Spleen (tissue), 11 donors: ENCODE results near the gene PPP1R14B. TPM values are rescaled to one million over a fixed set of nuclear protein-coding genes. Genes with fewer than 3 reads are reported as not detected.

Experiments
- DNase-seq: peaks from one replicate; pipeline ENCODE4 v3.0.0-alpha.2; 2020
- H3K27ac ChIP-seq, 8 donors: fragments of 200-600 bp; sonication (generic) in 7 of 8; 1 replicate in 4 of 8; 2 replicates in 4 of 8; pipeline versions ENCODE4 v1.5.0 to v1.8.0; 2016 to 2021; ENCODE audit warnings: inconsistent platforms in 4 of 8, mild to moderate bottlenecking in 4 of 8, moderate library complexity in 1 of 8
- H3K27me3 ChIP-seq, 7 donors: fragments of 200-600 bp; sonication (generic) in 6 of 7; replicated peaks in 1 of 7; 1 replicate in 4 of 7; 2 replicates in 3 of 7; pipeline versions ENCODE4 v1.5.0 to v1.8.0; 2016 to 2021; ENCODE audit warnings: inconsistent platforms in 3 of 7, mild to moderate bottlenecking in 1 of 7
- H3K36me3 ChIP-seq, 6 donors: fragments of 200-600 bp; sonication (generic) in 5 of 6; 1 replicate in 4 of 6; 2 replicates in 2 of 6; pipeline versions ENCODE4 v1.5.0 to v1.8.0; 2016 to 2021; ENCODE audit warnings: inconsistent platforms in 2 of 6
- H3K4me1 ChIP-seq, 6 donors: fragments of 200-600 bp; sonication (generic) in 5 of 6; 1 replicate in 3 of 6; 2 replicates in 3 of 6; pipeline versions ENCODE4 v1.5.0 to v1.8.0; 2016 to 2021; ENCODE audit warnings: inconsistent platforms in 3 of 6
- H3K4me3 ChIP-seq, 8 donors: fragments of 200-600 bp; sonication (generic) in 7 of 8; 1 replicate in 4 of 8; 2 replicates in 4 of 8; pipeline versions ENCODE4 v1.5.0 to v1.8.0; 2016 to 2021; ENCODE audit warnings: inconsistent platforms in 4 of 8, mild to moderate bottlenecking in 4 of 8, moderate library complexity in 2 of 8
- H3K9me3 ChIP-seq, 8 donors: fragments of 200-600 bp; sonication (generic) in 7 of 8; 1 replicate in 4 of 8; 2 replicates in 4 of 8; pipeline versions ENCODE4 v1.5.0 to v1.8.0; 2016 to 2021; ENCODE audit warnings: inconsistent platforms in 4 of 8
- POLR2A ChIP-seq, 3 donors: fragments of 450-650 bp; IDR thresholded peaks; one replicate each; pipeline ENCODE4 v1.5.1; 2017; ENCODE audit warnings: antibody characterized with exemption in 3 of 3, mild to moderate bottlenecking in 1 of 3
- POLR2AphosphoS5 ChIP-seq, 3 donors: sonication (generic); formaldehyde crosslinking; IDR thresholded peaks; one replicate each; pipeline ENCODE4 v1.5.1; 2017; ENCODE audit warnings: antibody characterized with exemption in 3 of 3
- WGBS, 5 donors: extraction: QIAGEN DNeasy Blood & Tissue Kit in 3 of 5; methylation state at CpG; one replicate each; pipeline versions ENCODE4 v1.1.5 to v1.1.7; 2013 to 2018; 5-methylcytosine and 5-hydroxymethylcytosine counted together
- intact Hi-C: fragments of 100-400 bp; cut with DNase I; formaldehyde crosslinking; loops from one replicate; pipeline ENCODE4 v1.15.0; 2023; ENCODE audit warnings: low total_unique reads
- polyA plus RNA-seq, 3 donors: library from polyadenylated mRNA; stranded (reverse); fragments of 200-250 nt; gene quantifications; one replicate each; pipeline ENCODE4 v1.2.1, GENCODE V29; 2013
- total RNA-seq, 7 donors: library from RNA; depleted of rRNA in 3 of 7; stranded (reverse); fragments of >200 nt in 3 of 7; fragmentation: NEBNext Ultra II Directional in 4 of 7; extraction: Animal tissue kit (Norgen Biotek cat#: 25700) in 4 of 7; gene quantifications; one replicate each; pipeline versions ENCODE4 v1.1.0 to v1.2.1, GENCODE V29; 2016 to 2021
- TF ChIP-seq, protein P1 (sequence below), 11 experiments: fragments of 200-600 bp in 7 of 11; fragments of 450-650 bp in 4 of 11; sonication (generic) in 4 of 11; IDR thresholded peaks in 8 of 11; conservative IDR thresholded peaks in 3 of 11; 1 replicate in 7 of 11; 2 replicates in 4 of 11; pipeline versions ENCODE4 v1.4.0 to v1.8.0; 2016 to 2021; ENCODE audit warnings: antibody characterized with exemption in 11 of 11, inconsistent platforms in 4 of 11, mild to moderate bottlenecking in 1 of 11
- donor health status: healthy with polysubstance abuse.
- donor health status: DM: no; HTN: no; CAD: no; lungs with moderate emphysema.
- donor health status: DM: no; HTN: no; CAD: no.
- donor health status: Bipolar disorder and iron deficiency.
- donor health status: healthy.
- donor health status: DM: no; HTN: no; CAD: no.
- donor health status: DM: yes; HTN: yes; CAD: no.

Gene PPP1R14B
- total and polyA plus RNA-seq, 10 donors, result 47.6 to 190 (median 83.6) TPM

DNA sequence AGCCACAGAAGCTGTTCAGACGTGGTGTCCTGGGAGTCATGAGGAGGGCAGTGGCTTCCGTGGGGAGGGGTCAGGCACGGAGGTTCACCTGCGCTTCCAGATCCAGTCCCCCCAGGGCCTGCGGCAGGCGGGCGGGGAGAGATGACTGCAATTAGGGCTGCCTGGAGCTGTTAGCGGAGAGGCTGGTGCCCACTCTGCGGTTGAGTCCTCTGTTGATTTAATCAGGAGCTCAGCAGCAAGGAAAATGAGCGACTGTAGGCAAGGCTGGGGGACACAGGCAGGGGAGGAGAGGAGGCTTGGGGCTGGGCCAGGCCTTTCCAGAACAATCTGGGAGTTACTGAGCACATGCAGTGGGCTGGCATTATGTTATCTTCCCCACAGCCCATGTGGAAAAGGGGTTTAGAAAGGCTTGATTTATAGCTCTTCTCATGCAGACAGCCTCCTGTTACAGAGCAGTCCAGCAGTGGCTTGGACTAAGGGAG, 17.7 kb upstream of the PPP1R14B start:
- Histone ChIP-seq H3K4me1 (peaks cover 22 to 34% (median 27%) of the 10 kb centered on the region in 6 donors), H3K27me3 (no peaks in the 10 kb centered on the region), H3K9me3 (no peaks in the 10 kb centered on the region), H3K27ac (no peak overlapping the region), H3K4me3 (no peak overlapping the region), H3K36me3 (peaks cover 0 to 82% (median 48%) of the 10 kb centered on the region in 6 donors)
- intact Hi-C loops, result no loop called here
- no peak for DNase-seq
- TF ChIP-seq, protein P1, sequence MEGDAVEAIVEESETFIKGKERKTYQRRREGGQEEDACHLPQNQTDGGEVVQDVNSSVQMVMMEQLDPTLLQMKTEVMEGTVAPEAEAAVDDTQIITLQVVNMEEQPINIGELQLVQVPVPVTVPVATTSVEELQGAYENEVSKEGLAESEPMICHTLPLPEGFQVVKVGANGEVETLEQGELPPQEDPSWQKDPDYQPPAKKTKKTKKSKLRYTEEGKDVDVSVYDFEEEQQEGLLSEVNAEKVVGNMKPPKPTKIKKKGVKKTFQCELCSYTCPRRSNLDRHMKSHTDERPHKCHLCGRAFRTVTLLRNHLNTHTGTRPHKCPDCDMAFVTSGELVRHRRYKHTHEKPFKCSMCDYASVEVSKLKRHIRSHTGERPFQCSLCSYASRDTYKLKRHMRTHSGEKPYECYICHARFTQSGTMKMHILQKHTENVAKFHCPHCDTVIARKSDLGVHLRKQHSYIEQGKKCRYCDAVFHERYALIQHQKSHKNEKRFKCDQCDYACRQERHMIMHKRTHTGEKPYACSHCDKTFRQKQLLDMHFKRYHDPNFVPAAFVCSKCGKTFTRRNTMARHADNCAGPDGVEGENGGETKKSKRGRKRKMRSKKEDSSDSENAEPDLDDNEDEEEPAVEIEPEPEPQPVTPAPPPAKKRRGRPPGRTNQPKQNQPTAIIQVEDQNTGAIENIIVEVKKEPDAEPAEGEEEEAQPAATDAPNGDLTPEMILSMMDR (IDR thresholded peaks at IDR 0.05 in 8 of 11, conservative IDR thresholded peaks at IDR 0.05 in 3 of 11), result no peak
- TF ChIP-seq POLR2AphosphoS5 (IDR thresholded peaks at IDR 0.05), result no peak
- no peak for TF ChIP-seq POLR2A (IDR thresholded peaks at IDR 0.05)
- 92 to 98% (median 95%) methylated on average over 5 to 10 of the region's 10 CpGs for WGBS, 5 donors

DNA sequence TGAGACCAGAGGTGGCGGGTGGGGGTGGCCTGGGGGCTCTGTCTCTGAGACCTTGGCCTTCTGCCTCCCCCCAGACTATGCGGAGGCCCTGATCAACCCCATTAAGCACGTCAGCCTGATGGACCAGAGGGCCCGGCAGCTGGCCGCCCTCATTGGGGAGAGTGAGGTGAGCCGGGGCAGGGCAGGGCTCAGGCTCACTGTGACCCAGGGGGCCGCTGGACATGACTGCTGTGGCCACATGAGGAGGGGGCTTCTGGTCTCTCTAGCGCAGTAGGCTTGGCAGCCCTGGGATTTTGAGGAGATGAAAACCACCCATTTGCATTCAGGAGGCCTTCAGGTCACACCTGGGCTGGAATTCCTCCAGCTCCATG, 17.2 kb upstream of the PPP1R14B start:
- H3K4me3 ChIP-seq, result no peak overlapping the region
- peaks cover 0 to 87% (median 53%) of the 10 kb centered on the region in 6 donors for H3K36me3 ChIP-seq
- no peak overlapping the region for H3K27ac ChIP-seq
- intact Hi-C loops, result no loop called here
- no peaks in the 10 kb centered on the region for H3K27me3 ChIP-seq
- TF ChIP-seq POLR2AphosphoS5 (IDR thresholded peaks at IDR 0.05) (no peak), POLR2A (IDR thresholded peaks at IDR 0.05) (no peak)
- TF ChIP-seq, protein P1 (IDR thresholded peaks at IDR 0.05 in 8 of 11, conservative IDR thresholded peaks at IDR 0.05 in 3 of 11), result no peak
- H3K4me1 ChIP-seq, result peaks cover 21 to 30% (median 25%) of the 10 kb centered on the region in 6 donors
- H3K9me3 ChIP-seq, result no peaks in the 10 kb centered on the region
- 91 to 97% (median 96%) methylated on average over 3 to 8 of the region's 8 CpGs for WGBS, 5 donors
- DNase-seq, result no peak

DNA sequence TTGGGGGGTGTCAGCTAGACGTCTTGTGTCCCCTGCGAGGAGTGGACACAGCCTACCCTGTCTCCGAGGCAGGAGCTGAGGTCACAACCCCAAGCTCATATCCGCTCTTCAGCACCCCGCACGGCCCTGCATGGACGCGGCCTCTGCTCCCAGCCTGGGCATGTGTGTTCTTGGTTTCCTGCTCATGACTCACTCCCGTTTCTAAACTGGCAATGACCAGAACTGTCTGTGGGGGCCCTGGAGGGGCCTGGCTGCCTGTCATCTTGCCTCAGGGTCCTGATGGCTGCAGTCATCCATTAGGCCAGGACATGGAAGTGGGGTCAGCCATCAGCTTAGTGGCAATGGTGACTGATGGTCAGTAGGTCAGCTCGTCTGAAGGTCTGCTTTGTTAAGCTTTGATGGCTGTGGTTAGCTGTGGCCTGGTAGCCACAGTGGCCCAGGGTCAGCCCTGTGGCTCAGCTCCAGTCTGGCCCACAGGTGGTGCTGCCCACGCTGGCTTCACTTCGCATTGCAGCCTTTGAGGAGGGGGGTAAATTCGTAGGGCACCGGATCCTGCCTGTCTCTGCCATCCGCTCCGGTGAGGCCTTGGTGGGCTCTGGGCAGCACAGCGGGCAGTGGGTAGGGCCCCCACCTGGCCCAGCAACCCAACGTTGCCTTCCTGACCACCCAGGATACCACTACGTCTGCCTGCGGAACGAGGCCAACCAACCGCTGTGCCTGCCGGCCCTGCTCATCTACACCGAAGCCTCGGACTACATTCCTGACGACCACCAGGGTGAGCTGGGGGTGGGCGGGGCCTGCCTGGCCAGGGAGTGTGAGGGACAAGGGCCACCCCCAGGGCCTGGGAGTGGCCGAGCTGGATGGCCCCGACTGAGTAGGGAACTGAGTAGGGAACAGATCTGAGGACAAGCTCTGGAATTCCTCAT, 16.5 kb upstream of the PPP1R14B start:
- 87 to 90% (median 88%) methylated on average over 26 to 29 of the region's 29 CpGs for WGBS, 5 donors
- Histone ChIP-seq H3K9me3 (no peaks in the 10 kb centered on the region), H3K4me3 (no peak overlapping the region), H3K36me3 (peaks cover 0 to 94% (median 59%) of the 10 kb centered on the region in 6 donors), H3K27me3 (no peaks in the 10 kb centered on the region), H3K4me1 (peaks cover 14 to 23% (median 19%) of the 10 kb centered on the region in 6 donors), H3K27ac (no peak overlapping the region)
- intact Hi-C loops, result no loop called here
- TF ChIP-seq POLR2AphosphoS5 (IDR thresholded peaks at IDR 0.05) (peak in 1 of 3 donors; percentile 14), POLR2A (IDR thresholded peaks at IDR 0.05) (no peak)
- DNase-seq, result peak; percentile 72

DNA sequence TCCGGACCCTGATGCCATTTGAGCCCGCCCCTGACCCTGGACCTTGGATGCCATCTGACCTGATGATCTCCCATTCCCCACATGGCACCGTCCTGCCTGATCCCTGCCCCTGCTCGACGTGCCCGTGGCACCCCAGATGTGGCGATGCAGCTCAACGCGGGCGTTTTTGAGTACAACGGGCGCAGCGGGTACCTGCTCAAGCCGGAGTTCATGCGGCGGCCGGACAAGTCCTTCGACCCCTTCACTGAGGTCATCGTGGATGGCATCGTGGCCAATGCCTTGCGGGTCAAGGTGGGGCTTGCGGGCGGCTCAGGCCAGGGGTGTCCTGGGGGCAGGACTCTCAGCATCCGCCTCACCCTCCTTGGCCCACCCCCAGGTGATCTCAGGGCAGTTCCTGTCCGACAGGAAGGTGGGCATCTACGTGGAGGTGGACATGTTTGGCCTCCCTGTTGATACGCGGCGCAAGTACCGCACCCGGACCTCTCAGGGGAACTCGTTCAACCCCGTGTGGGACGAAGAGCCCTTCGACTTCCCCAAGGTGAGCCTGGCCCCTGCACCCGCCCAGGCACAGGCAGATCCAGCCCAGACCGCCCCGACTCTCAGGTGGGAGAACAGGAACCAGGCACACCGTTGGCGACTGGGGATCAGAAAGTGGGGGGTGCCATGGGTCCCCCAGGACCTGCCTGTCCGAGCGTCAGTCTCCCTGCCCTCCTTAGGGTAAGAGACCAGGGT, 15.7 kb upstream of the PPP1R14B start:
- Histone ChIP-seq H3K4me3 (no peak overlapping the region), H3K4me1 (peaks cover 6 to 15% (median 10%) of the 10 kb centered on the region in 6 donors), H3K27me3 (no peaks in the 10 kb centered on the region), H3K36me3 (peaks cover 0 to 100% (median 61%) of the 10 kb centered on the region in 6 donors), H3K9me3 (no peaks in the 10 kb centered on the region), H3K27ac (no peak overlapping the region)
- peak; percentile 76 for DNase-seq
- 93 to 97% (median 95%) methylated on average over 34 to 42 of the region's 42 CpGs for WGBS, 5 donors
- intact Hi-C loops, result no loop called here
- TF ChIP-seq, protein P1 (IDR thresholded peaks at IDR 0.05 in 8 of 11, conservative IDR thresholded peaks at IDR 0.05 in 3 of 11), result no peak
- TF ChIP-seq POLR2A (IDR thresholded peaks at IDR 0.05) (no peak), POLR2AphosphoS5 (IDR thresholded peaks at IDR 0.05) (no peak)
